Right forelimb (tissue), 1 donor: ENCODE results near the gene CHRM3.
"Not testable (repeated sequence)": the region's sequence is repeated elsewhere in the genome, so short reads cannot be mapped to it uniquely, and the experiment has no call there.

Experiments
- DNase-seq: peaks from one replicate; pipeline ENCODE4 v3.0.0-alpha.2; 2018

The CHRM3 gene

GRCh38 chr1:239386453-239387303 lies at the start of gene CHRM3:
Gene CHRM3, plus strand, starts transcription at chr1:239386568. Its CDS starts 520,884 bp downstream, at chr1:239907452.
- DNase-seq = peak; percentile 71

DNA sequence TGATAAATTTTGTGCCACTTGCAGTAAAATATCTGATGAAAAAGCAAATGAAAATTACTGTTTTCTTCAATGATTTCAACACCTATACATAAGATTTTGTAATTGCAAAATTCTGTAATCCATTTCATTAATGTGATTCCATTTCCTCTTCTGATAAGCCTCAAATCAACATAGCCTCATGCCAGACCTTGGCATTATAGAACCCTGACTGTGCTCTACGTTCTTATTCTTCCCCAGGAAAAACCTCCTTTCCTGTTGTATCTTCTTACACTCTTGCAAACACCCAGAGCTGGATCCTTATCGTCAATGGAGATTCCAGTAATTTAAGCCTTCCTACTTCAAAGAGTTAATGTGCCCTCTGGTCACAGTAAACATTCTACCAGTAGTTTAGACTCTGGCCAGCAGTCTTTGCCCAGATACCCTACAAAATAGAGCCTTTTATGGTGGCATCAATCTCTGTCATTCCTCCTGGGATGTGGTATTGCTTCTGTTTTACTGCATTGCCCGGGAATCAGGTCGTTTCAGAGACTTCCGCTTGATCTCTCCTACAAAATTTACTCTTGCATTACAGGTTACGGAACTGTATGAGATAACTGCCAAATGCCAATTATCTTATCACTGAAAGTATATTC lies 48.5 kb upstream of the CHRM3 start:
- no peak for DNase-seq

GRCh38 chr1:239347776-239348175 lies 38.6 kb upstream of the CHRM3 start:
- DNase-seq = no peak

GRCh38 chr1:239348635-239349353 lies 37.6 kb upstream of the CHRM3 start:
- DNase-seq = no peak

DNA sequence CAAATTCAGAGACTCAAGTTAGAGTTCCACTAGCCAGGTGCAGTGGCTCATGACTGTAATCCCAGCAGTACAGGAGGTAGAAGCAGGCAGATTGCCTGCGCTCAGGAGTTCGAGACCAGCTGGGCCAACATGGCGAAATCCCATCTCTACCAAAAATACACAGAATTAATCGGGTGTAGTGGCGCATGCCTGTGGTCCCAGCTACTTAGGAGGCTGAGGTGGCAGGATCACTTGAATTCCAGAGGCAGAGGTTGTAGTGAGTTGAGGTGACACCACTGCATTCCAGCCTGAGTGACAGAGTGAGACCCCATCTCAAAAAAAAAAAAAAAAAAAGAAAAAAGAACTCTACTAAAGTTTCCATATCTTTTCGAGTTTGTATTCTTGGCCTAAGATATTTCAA lies 36.7 kb upstream of the CHRM3 start:
- no peak for DNase-seq

GRCh38 chr1:239353536-239353935 lies 32.8 kb upstream of the CHRM3 start:
- no peak for DNase-seq

DNA sequence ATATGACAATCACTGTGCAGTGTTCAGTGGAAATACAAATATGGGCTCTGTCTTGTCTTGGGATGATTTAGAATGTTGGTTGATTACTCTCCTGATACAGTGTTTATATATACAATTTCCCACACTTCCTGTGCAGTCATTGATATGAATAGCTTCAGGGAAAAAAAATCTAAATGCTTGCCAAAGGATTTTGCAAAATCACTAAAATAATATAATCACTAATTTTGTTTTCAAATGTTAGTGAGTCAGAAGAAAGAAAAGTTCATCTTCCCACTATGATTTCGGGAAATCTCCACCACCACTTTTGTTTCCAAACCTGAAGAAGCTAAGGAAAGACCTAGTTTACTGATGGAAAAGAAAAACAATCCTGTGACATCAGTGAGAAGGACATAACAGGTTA lies 32.1 kb upstream of the CHRM3 start:
- DNase-seq = no peak

- no peak for DNase-seq
Measured at GRCh38 chr1:239357867-239358266, 28.5 kb upstream of the CHRM3 start.

- DNase-seq = no peak
Measured at GRCh38 chr1:239361403-239361802, 25.0 kb upstream of the CHRM3 start.

GRCh38 chr1:239363930-239364329 lies 22.4 kb upstream of the CHRM3 start:
- DNase-seq = no peak

DNA sequence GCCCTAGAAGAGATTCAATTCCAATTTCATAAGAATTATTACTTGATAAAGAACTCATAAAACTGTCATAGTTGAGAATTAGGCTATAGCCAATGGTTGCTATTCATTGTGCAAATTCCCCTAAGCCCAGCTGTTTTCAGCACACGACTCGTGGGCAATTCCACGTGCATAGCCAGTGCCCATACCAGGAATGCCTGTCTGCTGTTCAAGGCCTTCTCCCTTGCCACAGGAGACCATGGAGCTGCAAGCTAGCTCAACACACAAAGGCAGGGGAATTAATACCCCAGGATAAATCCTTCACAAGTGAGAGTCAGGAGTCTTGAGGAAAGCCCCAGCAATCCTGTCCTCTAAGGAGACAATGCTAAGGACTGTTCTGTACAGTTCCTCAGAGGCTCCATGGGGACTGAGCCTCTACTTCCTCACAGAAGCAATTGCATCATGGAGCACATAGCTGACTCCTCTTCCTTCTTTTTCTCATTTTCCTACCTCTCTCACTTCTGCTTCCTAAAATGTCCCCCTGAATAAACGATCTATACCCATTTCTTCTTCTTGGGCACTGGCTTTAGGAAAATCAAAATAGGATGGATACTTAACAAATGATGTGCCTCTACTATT lies 19.1 kb upstream of the CHRM3 start:
- DNase-seq = no peak

- no peak for DNase-seq
Measured at GRCh38 chr1:239368436-239369109, 17.8 kb upstream of the CHRM3 start.

- DNase-seq = not testable (repeated sequence)
Measured at GRCh38 chr1:239370869-239371268, 15.5 kb upstream of the CHRM3 start.

- DNase-seq = no peak
Measured at GRCh38 chr1:239382666-239383065, 3.7 kb upstream of the CHRM3 start.

DNA sequence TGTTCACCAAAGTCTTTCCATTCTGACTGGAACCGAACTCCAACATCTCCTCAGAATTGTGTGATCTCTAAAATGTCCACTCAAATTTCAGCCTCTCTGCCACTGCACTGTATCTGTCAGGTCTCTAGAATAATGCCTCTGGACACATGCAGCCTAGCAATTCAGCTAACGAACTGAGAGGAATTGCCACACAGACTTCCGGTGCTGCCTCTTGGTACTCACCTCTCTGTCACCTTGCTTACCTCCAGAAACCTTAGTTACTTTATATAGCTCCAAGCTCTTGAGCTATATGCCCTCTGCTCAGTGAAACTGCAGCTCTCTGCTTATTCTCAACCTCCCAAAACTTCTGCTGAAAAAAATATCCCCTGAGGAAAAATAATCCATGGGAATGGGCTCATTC lies 2.7 kb upstream of the CHRM3 start:
- DNase-seq = no peak

DNA sequence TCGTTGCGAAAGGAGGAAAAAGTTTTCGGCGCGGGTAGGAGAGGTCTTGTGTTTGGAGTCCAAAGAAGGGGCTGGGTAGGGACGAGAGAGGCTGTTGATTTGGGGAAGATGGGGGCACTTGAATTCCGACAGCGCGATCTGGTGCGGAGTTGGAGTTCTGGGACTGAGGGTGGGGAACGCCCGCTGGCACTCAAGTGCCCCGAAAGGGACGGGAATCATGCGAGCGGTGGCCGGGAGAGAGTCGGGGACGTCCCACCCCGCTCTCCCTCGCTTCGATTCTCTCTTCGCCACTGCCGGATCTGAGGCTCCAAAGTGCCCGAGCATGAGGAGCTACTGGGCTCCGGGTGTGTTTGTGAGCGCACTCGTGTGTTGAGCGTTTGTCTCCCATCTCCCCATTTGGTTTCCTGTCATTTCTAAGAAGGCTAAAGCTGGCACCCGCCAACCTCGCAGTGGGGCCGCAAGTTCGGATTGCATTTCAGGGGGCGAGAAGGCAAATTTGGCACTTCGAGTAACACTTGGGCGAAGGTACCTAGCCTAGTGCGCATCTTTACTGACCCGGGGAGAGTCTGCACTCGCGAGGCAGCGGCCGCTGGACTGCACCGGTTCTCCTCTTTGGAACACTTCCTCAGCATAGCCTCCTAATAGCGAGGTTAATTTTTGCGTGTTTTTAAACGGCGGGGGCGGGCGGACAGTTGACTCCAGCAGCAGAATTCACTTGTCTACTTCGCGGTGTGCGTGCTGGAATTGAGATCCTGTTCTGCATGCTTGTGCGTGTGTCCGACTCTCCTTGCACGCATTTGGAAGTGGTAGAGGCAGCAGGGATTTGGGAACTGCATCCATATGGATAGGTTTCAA lies 1.2 kb downstream of the CHRM3 start:
- DNase-seq = peak; percentile 56

DNA sequence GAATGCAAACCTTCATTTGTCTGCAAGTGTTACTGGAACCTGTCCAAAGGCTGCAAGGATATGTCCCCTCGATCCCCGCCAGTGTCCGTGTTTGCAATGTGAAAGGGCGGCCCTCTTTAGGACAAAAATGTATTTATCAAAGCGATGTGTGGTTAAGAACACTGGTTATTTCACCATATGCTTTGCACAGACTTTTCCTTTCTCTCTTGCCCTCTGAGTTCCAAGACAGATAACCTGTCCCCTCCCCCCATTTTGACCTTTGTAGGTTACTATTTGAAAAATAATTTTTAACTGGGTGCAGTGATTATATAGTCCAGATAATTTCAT lies 1.8 kb downstream of the CHRM3 start:
- no peak for DNase-seq

DNA sequence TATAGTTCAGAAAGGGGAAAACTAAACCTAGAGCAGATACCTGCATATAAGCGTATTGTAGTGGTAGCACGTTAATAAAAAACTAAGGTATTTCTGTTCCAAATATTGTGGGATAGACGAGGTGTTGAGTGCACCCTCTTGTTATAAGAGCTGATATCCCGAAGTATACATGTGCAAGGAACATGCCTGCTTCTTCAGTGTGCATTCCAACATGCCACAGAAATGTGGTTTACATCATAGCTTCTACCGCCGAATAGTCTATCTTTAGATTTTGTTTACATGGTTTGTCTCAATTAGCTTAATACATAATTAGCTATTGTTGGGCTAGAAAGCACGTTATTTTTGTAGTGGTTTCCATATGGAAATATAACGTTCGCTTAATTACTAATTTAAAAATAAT lies 2.2 kb downstream of the CHRM3 start:
- no peak for DNase-seq

DNA sequence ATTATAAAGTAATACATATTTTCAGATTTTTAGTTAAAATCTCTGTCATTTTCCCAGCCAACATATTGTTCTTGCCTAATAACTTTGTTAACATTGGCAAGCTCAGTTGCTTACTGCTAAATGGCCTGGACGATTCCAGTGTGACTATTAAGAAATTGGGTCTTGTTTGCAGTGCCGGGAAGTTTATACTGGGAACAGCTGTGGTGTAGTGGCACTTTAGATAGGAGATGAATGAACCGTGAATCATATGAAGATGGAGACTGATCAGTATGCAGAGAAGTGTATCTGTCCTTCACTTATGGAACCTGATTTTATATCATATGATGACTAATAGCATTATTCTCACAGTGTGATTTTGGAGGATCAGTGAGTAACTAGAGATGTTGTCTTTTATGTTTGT lies 3.3 kb downstream of the CHRM3 start:
- no peak for DNase-seq

DNA sequence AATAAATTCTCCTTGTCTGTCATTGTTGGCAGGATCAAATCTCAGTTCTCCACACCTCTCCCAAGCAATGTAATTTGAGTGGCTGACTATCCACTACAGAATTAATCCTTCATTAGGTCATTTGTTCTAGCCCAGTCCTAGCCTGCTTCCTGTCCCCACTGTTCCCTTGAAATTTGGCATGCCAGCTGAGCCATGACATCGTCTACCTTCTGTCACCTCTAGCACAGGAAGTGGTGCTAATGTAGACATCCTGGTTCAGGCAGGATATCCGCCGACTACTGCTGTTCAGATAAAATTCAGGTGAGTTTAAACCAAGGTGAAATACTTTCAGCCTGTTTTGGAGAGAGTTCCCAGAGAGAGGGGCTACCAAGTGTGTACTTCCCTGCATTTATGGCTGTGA lies 5.9 kb downstream of the CHRM3 start:
- DNase-seq = no peak

- DNase-seq = no peak
Measured at GRCh38 chr1:239394107-239394506, 7.7 kb downstream of the CHRM3 start.

- DNase-seq = no peak
Measured at GRCh38 chr1:239413916-239414315, 27.5 kb downstream of the CHRM3 start.
